NCI-H69 (cell line): ENCODE data around the gene PITPNM1.
"Not testable (repeated sequence)": the region's sequence is repeated elsewhere in the genome, so short reads cannot be mapped to it uniquely, and the experiment has no call there.

Experiments
- DNase-seq: peaks from one replicate; lab custom pipeline; 2025; lab: John Stamatoyannopoulos, UW

PITPNM1 gene

GRCh38 chr11:67489885-67490726 is 15.1 kb downstream of the PITPNM1 start:
- DNase-seq, result no peak

- DNase-seq, result no peak
These were observed 15.8 kb downstream of the PITPNM1 start for GRCh38 chr11:67489203-67489884.

GRCh38 chr11:67486481-67487195 is 18.5 kb downstream of the PITPNM1 start:
- no peak for DNase-seq

DNA sequence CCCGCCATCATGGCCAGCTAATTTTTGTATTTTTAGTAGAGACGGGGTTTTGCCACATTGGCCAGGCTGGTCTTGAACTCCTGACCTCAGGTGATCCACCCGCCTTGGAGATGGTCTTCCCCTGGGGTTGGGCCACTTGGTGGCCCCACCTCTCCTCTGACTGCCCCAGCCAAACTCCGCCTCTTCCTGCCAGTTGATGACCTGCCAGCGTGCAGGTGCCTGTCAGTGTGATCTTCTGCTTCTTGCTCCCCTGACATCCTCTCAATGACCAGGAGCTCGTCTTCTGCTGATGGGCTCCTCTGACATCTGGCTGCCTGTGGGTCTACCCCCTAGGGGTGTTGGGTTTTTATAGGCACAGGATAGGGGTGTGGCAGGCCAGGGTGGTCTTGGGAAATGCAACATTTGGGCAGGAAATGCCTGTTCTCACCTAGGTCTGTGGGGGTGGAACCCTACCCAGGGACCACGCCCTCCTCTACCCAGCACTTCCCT is 19.2 kb downstream of the PITPNM1 start:
- peak; percentile 28 for DNase-seq

- no peak for DNase-seq
These were observed 20.3 kb downstream of the PITPNM1 start for GRCh38 chr11:67484847-67485311.

DNA sequence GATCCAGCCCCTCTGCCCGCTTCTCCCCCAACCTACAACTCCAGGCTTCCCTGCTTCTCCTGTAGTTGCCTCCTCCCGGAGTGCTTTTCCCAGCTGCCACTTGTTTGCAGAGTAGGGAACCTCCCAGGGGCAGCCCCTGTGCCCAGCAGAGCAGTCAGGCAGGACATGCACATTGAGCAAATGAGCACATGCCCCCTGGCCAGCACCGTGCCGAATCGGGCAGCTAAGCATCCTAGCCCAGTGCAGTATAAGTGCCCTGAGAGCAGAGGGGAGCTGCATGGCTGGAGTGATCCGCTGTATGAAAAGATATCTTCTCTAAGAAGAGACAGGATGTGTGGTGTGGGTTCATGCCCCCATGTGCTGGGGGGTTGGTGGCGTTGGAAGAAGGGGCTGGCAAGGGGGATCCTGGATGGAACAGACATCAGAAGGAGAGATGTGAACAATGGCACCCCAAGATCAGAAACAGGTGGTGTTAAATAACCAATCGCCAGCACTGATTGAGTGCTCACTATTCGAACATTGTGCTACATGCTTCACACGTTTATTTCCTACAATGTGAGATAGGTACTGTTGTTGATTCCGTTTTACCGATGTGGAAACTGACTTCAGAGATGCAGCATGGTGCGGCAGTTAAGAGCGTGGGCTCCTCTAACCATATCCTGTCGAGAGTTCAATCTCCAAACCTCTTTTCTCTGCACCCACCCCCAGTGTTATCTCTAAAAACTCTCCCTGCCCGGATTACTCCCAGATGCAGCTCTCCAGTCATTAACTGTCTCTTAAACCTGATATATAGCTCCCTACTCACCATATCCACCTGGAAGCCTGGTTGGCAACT is 21.1 kb downstream of the PITPNM1 start:
- peak; percentile 23 for DNase-seq

DNA sequence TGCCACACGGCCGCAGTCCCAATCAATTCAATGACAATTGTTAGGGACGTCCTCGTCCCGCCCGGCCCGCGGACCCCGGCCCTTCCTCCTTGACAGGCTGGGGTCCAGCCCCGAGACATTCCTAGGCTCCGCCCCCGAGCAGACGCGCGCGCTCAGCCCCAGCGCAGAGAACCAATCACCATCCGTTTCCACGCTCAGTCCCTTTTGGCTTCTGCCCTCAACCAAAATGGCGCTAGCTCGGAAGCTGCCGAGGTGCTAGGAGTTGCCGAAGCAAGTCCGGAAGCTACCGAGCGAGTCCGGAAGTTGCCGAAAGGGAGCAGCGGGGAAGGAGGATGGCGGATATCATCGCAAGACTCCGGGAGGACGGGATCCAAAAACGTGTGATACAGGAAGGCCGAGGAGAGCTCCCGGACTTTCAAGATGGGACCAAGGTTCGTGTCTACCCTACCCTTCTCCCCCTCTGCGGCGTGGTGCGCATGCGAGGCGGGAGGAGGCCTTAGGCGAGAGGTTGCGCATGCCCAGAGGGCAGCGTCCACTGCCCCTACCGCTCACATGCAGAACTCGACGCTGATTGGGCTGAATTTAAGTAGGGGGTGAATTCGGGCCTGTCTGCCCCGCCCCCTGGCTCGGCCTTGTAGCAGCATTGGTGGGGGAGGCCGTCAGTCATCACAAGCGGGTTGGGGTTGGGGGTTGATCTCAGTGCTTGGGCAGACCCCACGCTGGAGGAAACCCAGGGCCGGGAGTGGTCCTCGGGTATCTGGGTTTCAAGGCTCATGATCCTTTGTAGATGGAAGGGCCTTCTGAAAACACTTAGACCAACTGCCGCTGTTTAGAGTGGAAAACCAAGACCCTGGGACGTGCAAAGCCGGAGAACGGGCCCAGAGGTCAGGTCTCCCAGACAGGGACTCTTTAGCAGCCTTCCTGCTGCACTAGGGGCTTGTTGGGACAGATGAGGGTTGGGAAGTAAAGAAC is 22.1 kb downstream of the PITPNM1 start, which contains the start of gene AIP:
AIP (plus strand) TSS at position 200 of the 972 bp plus-strand sequence; CDS start at position 333, 133 bp downstream.
- peak; percentile 99 for DNase-seq

- no peak for DNase-seq
These were observed 22.8 kb downstream of the PITPNM1 start for GRCh38 chr11:67482275-67482826.

DNA sequence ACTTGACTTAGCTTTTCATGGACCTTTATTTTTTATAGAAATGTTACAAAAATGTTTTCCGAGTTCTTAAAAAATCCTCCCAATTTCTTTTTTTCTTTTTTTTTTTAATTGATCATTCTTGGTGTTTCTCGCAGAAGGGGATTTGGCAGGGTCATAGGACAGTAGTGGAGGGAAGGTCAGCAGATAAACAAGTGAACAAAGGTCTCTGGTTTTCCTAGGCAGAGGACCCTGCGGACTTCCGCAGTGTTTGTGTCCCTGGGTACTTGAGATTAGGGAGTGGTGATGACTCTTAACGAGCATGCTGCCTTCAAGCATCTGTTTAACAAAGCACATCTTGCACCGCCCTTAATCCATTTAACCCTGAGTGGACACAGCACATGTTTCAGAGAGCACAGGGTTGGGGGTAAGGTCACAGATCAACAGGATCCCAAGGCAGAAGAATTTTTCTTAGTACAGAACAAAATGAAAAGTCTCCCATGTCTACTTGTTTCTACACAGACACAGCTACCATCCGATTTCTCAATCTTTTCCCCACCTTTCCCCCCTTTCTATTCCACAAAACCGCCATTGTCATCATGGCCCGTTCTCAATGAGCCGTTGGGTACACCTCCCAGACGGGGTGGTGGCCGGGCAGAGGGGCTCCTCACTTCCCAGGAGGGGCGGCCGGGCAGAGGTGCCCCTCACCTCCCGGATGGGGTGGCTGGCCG is 27.7 kb downstream of the PITPNM1 start:
- DNase-seq, result not testable (repeated sequence)

GRCh38 chr11:67476692-67477091 is 28.5 kb downstream of the PITPNM1 start:
- DNase-seq, result not testable (repeated sequence)

DNA sequence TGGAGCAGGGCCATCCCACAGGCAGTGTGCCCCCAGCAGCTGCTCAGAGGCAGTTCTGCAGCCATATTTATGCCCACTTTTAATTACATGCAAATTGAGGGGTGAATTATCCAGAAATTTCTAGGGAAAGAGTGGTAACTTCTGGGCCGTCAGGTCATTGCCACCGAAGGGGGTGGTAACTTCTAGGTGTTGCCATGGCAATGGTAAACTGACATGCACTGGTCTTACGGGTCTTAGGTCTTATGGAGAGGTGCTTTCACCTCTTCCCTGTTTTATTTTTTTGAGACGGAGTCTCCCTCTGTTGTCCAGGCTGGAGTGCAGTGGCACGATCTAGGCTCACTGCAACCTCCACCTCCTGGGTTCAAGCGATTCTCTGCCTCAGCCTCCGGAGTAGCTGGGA is 32.3 kb downstream of the PITPNM1 start:
- DNase-seq, result no peak

GRCh38 chr11:67470337-67471002 is 34.7 kb downstream of the PITPNM1 start:
- DNase-seq, result no peak

DNA sequence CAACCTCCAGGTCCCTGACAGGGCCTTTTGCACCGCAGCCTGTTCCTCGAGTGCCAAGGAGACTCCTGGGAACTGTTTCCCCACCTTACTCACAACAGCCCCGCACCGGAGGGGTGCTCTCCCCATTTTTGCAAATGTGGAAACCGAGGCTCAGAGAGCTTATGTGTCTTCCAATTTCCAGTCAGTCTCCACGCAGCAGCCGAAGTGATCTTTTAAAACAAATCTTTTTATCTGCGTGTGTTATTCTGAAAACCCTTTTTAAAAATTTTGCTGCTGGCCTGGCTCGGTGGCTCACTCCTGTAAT is 35.7 kb downstream of the PITPNM1 start:
- no peak for DNase-seq

DNA sequence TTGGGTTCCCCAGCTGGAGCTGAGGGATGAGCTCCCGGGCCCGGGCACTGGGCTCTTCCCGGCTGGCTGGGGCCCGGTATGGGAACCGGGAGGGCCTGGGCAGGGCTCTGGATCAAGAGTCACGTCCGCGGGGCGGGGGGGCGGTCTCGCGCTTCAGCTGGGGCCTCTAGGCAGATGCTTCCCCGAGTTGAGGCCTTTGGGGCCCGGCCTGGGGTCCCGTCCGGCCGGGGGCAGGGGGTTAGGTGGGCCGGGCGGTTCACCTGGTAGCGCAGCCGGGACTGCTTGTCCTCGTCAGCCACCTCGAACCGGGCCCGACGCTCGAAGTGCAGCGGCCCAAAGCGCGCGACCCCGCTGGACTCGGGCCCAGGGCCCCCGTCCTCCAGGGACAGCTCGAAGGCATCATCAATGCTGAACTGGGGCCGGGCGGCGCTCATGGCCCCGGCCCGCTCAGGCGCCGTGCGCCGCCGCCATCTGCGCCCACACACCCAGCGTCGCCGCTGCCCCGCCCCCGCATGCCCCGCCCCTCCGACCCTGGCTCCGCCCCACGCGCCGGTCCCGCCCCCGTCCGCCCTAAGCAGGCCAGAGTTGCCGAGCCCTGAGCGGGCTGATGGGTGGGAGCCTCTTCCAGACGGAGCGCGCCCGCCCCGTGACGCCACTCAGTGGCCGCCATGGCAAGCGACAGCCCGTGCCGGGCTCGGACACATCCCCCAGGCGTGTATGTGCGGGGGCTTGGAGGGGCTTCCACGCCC is 36.2 kb downstream of the PITPNM1 start, which contains the start of gene TMEM134:
TMEM134 (minus strand) TSS at position 493 of the 749 bp plus-strand sequence; CDS start at position 434, 59 bp downstream.
- peak; percentile 96 for DNase-seq

- DNase-seq, result no peak
These were observed 36.8 kb downstream of the PITPNM1 start for GRCh38 chr11:67468456-67468758.

GRCh38 chr11:67468056-67468455 is 37.1 kb downstream of the PITPNM1 start:
- DNase-seq, result peak; percentile 63

GRCh38 chr11:67466962-67467771 is 38.0 kb downstream of the PITPNM1 start:
- DNase-seq, result no peak
